Measurements from ENCODE around the gene TYW1B.
"Not testable (repeated sequence)": the region's sequence is repeated elsewhere in the genome, so short reads cannot be mapped to it uniquely, and the experiment has no call there.

TYW1B gene

DNA sequence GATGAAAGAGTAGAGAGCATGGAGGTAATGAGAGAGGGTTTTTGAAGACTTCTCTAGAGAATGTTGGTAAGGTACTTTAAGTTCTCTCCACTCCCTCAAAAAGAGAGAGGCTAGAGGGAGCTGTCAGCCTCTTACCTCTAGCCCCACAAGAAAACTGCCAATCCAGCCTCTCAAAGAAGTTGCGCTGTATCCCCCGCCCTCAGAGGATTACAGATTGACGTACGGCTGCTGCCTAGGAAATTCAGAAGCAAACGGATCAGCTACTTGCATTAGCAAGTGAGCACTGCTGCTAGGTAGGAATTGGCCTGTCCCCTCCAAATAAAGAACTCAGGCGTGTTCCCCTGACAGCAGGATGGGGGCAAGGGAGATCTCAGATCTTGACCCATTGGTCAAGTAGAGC, 34.2 kb downstream of the TYW1B start:
- TF ChIP-seq, protein P1, sequence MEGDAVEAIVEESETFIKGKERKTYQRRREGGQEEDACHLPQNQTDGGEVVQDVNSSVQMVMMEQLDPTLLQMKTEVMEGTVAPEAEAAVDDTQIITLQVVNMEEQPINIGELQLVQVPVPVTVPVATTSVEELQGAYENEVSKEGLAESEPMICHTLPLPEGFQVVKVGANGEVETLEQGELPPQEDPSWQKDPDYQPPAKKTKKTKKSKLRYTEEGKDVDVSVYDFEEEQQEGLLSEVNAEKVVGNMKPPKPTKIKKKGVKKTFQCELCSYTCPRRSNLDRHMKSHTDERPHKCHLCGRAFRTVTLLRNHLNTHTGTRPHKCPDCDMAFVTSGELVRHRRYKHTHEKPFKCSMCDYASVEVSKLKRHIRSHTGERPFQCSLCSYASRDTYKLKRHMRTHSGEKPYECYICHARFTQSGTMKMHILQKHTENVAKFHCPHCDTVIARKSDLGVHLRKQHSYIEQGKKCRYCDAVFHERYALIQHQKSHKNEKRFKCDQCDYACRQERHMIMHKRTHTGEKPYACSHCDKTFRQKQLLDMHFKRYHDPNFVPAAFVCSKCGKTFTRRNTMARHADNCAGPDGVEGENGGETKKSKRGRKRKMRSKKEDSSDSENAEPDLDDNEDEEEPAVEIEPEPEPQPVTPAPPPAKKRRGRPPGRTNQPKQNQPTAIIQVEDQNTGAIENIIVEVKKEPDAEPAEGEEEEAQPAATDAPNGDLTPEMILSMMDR (IDR thresholded peaks at IDR 0.05; ENCODE audit: poor library complexity, severe bottlenecking), result no peak
- H3K27ac ChIP-seq (ENCODE audit: poor library complexity, severe bottlenecking), result no peak overlapping the region
- H3K36me3 ChIP-seq (ENCODE audit: low read depth), result no peaks in the 10 kb centered on the region
- H3K4me3 ChIP-seq (ENCODE audit: severe bottlenecking), result no peak overlapping the region
- ATAC-seq (ENCODE audit: low read depth), result no peak
- no peaks in the 10 kb centered on the region for H3K9me3 ChIP-seq (ENCODE audit: severe bottlenecking)
- no peaks in the 10 kb centered on the region for H3K4me1 ChIP-seq (ENCODE audit: insufficient read depth, poor library complexity, severe bottlenecking)
- no peaks in the 10 kb centered on the region for H3K27me3 ChIP-seq (ENCODE audit: insufficient read depth, poor library complexity, severe bottlenecking)
- DNase-seq (ENCODE audit: low spot score), result no peak

GRCh38 chr7:72790698-72791060, 37.3 kb downstream of the TYW1B start:
- not testable (repeated sequence) for H3K36me3 ChIP-seq (ENCODE audit: low read depth); H3K27ac ChIP-seq (ENCODE audit: poor library complexity, severe bottlenecking); H3K9me3 ChIP-seq (ENCODE audit: severe bottlenecking); DNase-seq (ENCODE audit: low spot score); ATAC-seq (ENCODE audit: low read depth); H3K4me3 ChIP-seq (ENCODE audit: severe bottlenecking); H3K4me1 ChIP-seq (ENCODE audit: insufficient read depth, poor library complexity, severe bottlenecking); H3K27me3 ChIP-seq (ENCODE audit: insufficient read depth, poor library complexity, severe bottlenecking)

DNA sequence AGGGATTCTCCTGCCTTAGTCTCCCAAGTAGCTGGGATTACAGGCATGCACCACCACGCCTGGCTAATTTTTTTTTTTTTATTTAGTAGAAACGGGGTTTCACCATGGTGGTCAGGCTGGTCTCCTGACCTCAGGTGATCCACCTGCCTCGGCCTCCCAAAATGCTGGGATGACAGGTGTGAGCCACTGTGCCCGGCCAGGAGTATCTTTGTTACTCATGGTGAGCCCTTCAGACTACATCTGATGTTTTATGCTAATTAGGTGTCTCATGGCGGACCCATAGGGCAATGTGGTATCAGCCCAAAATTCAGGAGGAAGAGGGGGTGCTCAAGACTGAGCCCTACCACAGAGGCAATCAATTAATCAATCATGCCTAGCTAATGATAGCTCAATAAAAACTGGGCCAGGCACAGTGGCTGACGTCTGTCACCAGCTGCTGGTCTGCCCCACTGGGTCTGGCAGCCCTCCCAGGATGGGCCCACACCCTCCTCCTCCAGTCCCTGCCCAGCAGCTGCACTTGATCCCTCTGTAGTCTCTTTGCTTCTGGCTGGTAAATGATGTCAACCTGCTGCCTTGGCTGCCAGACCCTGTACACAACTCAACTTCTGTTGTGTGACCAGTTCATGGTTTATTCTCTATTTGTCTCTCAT, 37.8 kb downstream of the TYW1B start:
- not testable (repeated sequence) for ATAC-seq (ENCODE audit: low read depth); H3K4me1 ChIP-seq (ENCODE audit: insufficient read depth, poor library complexity, severe bottlenecking); DNase-seq (ENCODE audit: low spot score); H3K9me3 ChIP-seq (ENCODE audit: severe bottlenecking); H3K27me3 ChIP-seq (ENCODE audit: insufficient read depth, poor library complexity, severe bottlenecking); H3K27ac ChIP-seq (ENCODE audit: poor library complexity, severe bottlenecking); H3K4me3 ChIP-seq (ENCODE audit: severe bottlenecking); H3K36me3 ChIP-seq (ENCODE audit: low read depth)

DNA sequence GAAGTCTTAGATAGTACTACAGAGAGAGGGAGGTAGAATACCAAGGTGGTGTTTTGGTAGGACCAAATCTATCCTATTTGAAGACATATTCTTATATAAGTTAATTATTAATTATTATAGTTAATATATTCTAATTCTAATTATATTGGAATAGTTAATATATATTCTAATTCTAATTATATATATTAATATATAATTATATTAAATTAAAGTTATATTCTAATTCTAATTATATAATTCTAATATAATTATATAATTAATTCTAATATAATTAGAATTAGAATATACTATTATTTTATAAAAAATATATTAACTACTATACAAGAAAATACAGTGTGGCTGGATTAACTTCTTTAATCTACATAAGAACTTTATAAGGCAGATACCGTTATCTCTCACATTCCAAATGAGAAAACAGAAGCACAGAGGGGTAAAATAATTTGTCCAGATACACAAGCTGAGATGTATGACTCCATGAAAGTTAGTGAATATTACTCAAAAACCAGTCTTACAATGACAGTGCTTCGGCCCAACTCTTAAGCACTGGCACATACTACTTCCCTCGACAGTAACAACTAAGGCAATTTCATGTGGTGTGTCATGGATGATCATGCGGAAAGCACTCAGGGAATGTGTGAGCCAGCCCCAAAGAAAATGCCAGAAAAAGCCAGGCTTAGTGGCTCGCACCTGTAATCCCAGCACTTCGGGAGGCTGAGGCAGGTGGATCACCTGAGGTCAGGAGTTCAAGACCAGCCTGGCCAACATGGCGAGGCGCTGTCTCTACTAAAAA, 42.6 kb downstream of the TYW1B start:
- no peak for ATAC-seq (ENCODE audit: low read depth)
- no peaks in the 10 kb centered on the region for H3K36me3 ChIP-seq (ENCODE audit: low read depth)
- no peaks in the 10 kb centered on the region for H3K9me3 ChIP-seq (ENCODE audit: severe bottlenecking)
- TF ChIP-seq, protein P1 (IDR thresholded peaks at IDR 0.05; ENCODE audit: poor library complexity, severe bottlenecking), result no peak
- no peaks in the 10 kb centered on the region for H3K4me1 ChIP-seq (ENCODE audit: insufficient read depth, poor library complexity, severe bottlenecking)
- H3K27ac ChIP-seq (ENCODE audit: poor library complexity, severe bottlenecking), result no peak overlapping the region
- H3K4me3 ChIP-seq (ENCODE audit: severe bottlenecking), result no peak overlapping the region
- H3K27me3 ChIP-seq (ENCODE audit: insufficient read depth, poor library complexity, severe bottlenecking), result no peaks in the 10 kb centered on the region
- DNase-seq (ENCODE audit: low spot score), result no peak

- ATAC-seq (ENCODE audit: low read depth), result peak; percentile 98
These were observed 44.2 kb downstream of the TYW1B start for GRCh38 chr7:72783601-72784370.

DNA sequence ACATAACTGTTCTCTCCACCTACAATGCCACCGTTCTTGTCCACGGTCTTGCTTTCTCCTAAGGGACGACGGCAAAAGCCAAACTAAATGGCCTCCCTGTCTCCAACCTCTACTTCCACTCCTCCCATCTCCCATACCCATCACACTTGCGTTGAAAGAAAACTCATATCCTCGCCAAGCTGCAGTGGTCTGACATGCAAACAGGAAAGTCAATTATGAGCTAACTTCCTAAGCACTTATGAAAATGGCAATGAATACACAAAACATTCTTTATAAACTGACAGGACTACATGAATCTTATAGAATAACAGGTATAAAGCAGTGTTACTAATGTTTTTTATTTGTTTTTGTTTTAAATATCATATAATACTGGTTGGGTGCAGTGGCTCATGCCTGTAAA, 46.4 kb downstream of the TYW1B start:
- DNase-seq (ENCODE audit: low spot score), result no peak
- Histone ChIP-seq H3K9me3 (ENCODE audit: severe bottlenecking) (no peaks in the 10 kb centered on the region), H3K4me1 (ENCODE audit: insufficient read depth, poor library complexity, severe bottlenecking) (no peaks in the 10 kb centered on the region), H3K27ac (ENCODE audit: poor library complexity, severe bottlenecking) (no peak overlapping the region), H3K27me3 (ENCODE audit: insufficient read depth, poor library complexity, severe bottlenecking) (no peaks in the 10 kb centered on the region), H3K4me3 (ENCODE audit: severe bottlenecking) (no peak overlapping the region), H3K36me3 (ENCODE audit: low read depth) (no peaks in the 10 kb centered on the region)
- ATAC-seq (ENCODE audit: low read depth), result no peak
- TF ChIP-seq, protein P1 (IDR thresholded peaks at IDR 0.05; ENCODE audit: poor library complexity, severe bottlenecking), result no peak

More at GRCh38 chr7:72783601-72784370, 44.2 kb downstream of the TYW1B start:
- not testable (repeated sequence) for H3K4me1 ChIP-seq (ENCODE audit: insufficient read depth, poor library complexity, severe bottlenecking); H3K27me3 ChIP-seq (ENCODE audit: insufficient read depth, poor library complexity, severe bottlenecking); H3K4me3 ChIP-seq (ENCODE audit: severe bottlenecking); DNase-seq (ENCODE audit: low spot score); H3K36me3 ChIP-seq (ENCODE audit: low read depth); H3K9me3 ChIP-seq (ENCODE audit: severe bottlenecking); H3K27ac ChIP-seq (ENCODE audit: poor library complexity, severe bottlenecking)
